Thyroid gland (tissue), 4 donors: ENCODE data around the gene UVSSA. TPM values are rescaled to one million over a fixed set of nuclear protein-coding genes. Genes with fewer than 3 reads are reported as not detected.

ENCODE experiments used
- DNase-seq, 2 donors: peaks; one replicate each; pipeline ENCODE4 v3.0.0-alpha.2; 2019
- H3K27ac ChIP-seq, 3 donors: fragments of 200-600 bp; sonication (generic); 1 replicate in 2 of 3; 2 replicates in 1 of 3; pipeline ENCODE4 v1.5.1; 2016 to 2019; ENCODE audit warnings: mild to moderate bottlenecking in 1 of 3, moderate library complexity in 1 of 3
- H3K27me3 ChIP-seq: fragments of 200-600 bp; sonication (generic); one replicate; pipeline ENCODE4 v1.5.1; 2019
- H3K36me3 ChIP-seq, 2 donors: fragments of 200-600 bp; sonication (generic); one replicate each; pipeline ENCODE4 v1.5.1; 2016 to 2019
- H3K4me1 ChIP-seq, 2 donors: fragments of 200-600 bp; sonication (generic); one replicate each; pipeline ENCODE4 v1.5.1; 2017 to 2019
- H3K4me3 ChIP-seq, 3 donors: fragments of 200-600 bp; sonication (generic); replicated peaks in 1 of 3; 1 replicate in 2 of 3; 2 replicates in 1 of 3; pipeline ENCODE4 v1.5.1; 2016; ENCODE audit warnings: mild to moderate bottlenecking in 1 of 3
- H3K9me3 ChIP-seq: fragments of 200-600 bp; sonication (generic); one replicate; pipeline ENCODE4 v1.5.1; 2017
- CTCF ChIP-seq, 6 experiments: fragments of 200-600 bp in 3 of 6; fragments of 450-650 bp in 3 of 6; sonication (generic) in 3 of 6; IDR thresholded peaks; one replicate each; pipeline ENCODE4 v1.5.1; 2016 to 2019; ENCODE audit warnings: antibody characterized with exemption in 6 of 6, mild to moderate bottlenecking in 2 of 6, inconsistent platforms in 1 of 6, moderate library complexity in 1 of 6
- POLR2A ChIP-seq, 2 donors: fragments of 450-650 bp; IDR thresholded peaks; one replicate each; pipeline ENCODE4 v1.6.1; 2017; ENCODE audit warnings: antibody characterized with exemption in 2 of 2, mild to moderate bottlenecking in 2 of 2, moderate library complexity in 1 of 2
- WGBS, 2 donors: methylation state at CpG; one replicate each; pipeline ENCODE4 v1.1.5; 2017; 5-methylcytosine and 5-hydroxymethylcytosine counted together
- intact Hi-C: fragments of 100-400 bp; cut with DNase I; formaldehyde crosslinking; loops from one replicate; pipeline ENCODE4 v1.15.1; 2023
- total RNA-seq, 4 donors: library from RNA; depleted of rRNA; stranded (reverse); fragments of >200 nt; gene quantifications; one replicate each; pipeline ENCODE4 v1.2.3, GENCODE V29; 2016

Gene UVSSA
- total RNA-seq, 4 donors from 2014 or later, result 16.7 to 38.7 (median 27.7) TPM

DNA sequence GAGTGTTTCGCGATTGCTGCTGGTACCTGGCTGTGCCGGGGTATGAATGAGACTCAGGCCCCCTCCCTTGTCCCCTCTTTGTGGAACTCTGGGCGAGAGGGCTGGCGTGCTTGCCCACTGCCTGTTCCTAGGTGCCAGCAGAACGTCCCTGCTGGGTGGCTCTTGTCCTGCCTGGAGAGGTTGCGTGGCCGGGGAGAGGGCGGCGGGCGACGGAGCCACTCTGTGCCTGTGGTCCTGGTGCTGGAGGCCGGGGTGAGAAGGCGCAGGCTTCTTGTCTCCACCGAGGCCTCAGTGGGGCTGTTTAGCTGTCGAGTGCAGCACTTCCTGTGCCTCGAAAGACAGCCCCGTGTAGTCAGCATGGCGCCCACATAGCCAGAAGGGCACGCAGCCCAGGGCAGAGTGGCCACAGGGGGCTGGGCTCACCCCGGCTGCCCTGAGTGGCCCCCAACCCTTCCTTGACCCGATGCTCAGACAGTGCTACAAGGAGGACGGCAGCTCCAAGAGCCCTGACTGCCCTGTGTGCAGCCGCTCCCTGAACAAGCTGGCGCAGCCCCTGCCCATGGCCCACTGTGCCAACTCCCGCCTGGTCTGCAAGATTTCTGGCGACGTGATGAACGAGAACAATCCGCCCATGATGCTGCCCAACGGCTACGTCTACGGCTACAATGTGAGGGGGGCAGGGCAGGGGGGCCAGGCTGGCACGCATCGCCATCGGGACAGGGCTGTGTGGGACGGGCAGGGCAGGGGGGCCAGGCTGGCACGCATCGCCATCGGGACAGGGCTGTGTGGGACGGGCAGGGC is 8.9 kb upstream of the UVSSA start:
- WGBS, 2 donors, result 96 to 98% methylated on average over 6 to 24 of the region's 41 CpGs
- Histone ChIP-seq H3K9me3 (no peaks in the 10 kb centered on the region), H3K36me3 (peaks cover 41 to 54% of the 10 kb centered on the region in 2 donors), H3K27ac (no peak overlapping the region), H3K4me3 (no peak overlapping the region), H3K4me1 (no peaks in the 10 kb centered on the region), H3K27me3 (no peaks in the 10 kb centered on the region)
- TF ChIP-seq POLR2A (IDR thresholded peaks at IDR 0.05) (no peak), CTCF (IDR thresholded peaks at IDR 0.05) (no peak)
- no peak for DNase-seq
- intact Hi-C loops, result no loop called here

DNA sequence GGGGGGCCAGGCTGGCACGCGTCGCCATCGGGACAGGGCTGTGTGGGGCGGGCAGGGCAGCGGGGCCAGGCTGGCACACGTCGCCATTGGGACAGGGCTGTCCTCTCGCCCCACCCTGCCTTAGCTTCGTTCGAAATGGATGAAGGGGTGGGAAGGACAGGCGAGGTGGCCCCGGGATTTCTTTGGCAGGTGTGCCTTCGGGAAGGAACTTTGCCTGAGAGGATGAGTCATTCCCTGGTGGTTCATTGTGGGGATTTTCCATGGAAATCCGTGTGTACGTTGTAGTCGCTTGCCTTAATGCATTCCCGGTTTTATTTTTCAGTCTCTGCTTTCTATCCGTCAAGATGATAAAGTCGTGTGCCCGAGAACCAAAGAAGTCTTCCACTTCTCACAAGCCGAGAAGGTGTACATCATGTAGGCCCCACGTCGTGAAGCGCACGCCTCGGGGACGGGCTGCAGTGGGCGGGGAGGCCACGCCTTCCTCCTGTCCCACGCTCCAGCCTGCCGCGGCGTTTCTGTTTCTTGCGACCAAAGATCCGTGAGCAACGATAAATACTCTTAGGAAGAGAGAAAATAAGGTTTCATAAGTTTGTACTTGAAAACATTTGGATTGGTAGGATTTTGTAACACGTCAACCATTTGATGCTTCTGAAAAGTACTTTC is 8.1 kb upstream of the UVSSA start:
- peaks cover 41 to 51% of the 10 kb centered on the region in 2 donors for H3K36me3 ChIP-seq
- WGBS, 2 donors, result 96% methylated on average over 34 to 37 of the region's 38 CpGs
- intact Hi-C loops, result no loop called here
- no peak for DNase-seq
- no peaks in the 10 kb centered on the region for H3K4me1 ChIP-seq
- H3K27ac ChIP-seq, result no peak overlapping the region
- H3K4me3 ChIP-seq, result no peak overlapping the region
- TF ChIP-seq POLR2A (IDR thresholded peaks at IDR 0.05) (no peak), CTCF (IDR thresholded peaks at IDR 0.05) (no peak)
- no peaks in the 10 kb centered on the region for H3K9me3 ChIP-seq
- no peaks in the 10 kb centered on the region for H3K27me3 ChIP-seq

DNA sequence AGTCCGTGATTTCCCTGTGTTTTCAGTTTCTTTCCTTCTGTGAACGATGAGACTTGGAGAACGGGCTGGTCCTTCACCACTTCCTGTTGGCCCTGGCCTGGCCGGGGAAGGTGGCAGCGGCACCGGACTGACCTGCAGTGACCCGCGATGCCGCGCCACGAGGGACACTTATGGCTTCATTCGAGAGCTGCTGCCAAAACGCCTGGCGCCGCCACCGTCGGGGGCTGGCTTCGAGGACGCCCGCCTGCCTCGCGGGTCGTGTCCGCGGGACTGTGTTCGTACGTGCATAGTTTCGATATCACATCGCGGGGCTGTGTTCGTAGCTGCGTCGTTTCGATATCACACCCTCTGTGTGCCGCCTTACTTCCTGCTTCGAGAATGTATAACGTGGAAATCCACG is 7.5 kb upstream of the UVSSA start:
- H3K9me3 ChIP-seq, result no peaks in the 10 kb centered on the region
- H3K27ac ChIP-seq, result no peak overlapping the region
- intact Hi-C loops, result no loop called here
- TF ChIP-seq CTCF (IDR thresholded peaks at IDR 0.05) (no peak), POLR2A (IDR thresholded peaks at IDR 0.05) (no peak)
- H3K36me3 ChIP-seq, result peaks cover 41 to 49% of the 10 kb centered on the region in 2 donors
- DNase-seq, result no peak
- no peaks in the 10 kb centered on the region for H3K4me1 ChIP-seq
- no peaks in the 10 kb centered on the region for H3K27me3 ChIP-seq
- WGBS, 2 donors, result 97 to 98% methylated on average over 38 of the region's 38 CpGs
- no peak overlapping the region for H3K4me3 ChIP-seq

DNA sequence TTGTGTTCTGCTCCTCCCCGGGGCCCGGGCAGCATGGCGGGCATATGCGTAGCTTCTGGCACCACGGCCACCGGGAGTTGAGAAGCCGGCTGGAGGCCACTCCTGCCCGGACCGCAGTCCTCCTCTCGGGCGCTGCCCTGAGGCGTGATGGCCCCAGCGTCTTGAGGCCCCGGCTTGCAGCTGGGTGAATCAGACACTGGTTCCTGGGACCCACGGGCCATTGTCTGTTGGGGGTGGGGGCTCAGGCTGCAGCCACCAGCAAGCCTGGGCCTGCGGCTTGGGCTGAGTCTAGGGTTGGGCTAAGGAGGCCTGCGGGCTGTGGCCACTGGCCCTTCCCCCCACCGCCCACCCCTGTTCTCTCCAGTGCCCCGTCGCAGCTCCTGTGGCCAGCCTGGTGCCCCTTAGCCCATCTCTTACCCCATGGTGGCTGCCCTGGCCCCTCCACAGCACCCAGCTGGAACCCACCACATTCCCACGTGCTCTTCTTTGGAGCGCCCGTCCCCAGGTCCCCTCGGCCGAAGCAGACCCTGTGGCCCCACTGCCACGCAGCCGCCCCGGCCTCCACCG is 6.7 kb upstream of the UVSSA start:
- peaks cover 41 to 48% of the 10 kb centered on the region in 2 donors for H3K36me3 ChIP-seq

More for the DNA sequence above, 6.7 kb upstream of the UVSSA start:
- no peaks in the 10 kb centered on the region for H3K4me1 ChIP-seq
- WGBS, 2 donors, result 85 to 97% methylated on average over 23 to 28 of the region's 29 CpGs
- DNase-seq, result no peak
- no peak overlapping the region for H3K4me3 ChIP-seq
- H3K9me3 ChIP-seq, result no peaks in the 10 kb centered on the region
- TF ChIP-seq CTCF (IDR thresholded peaks at IDR 0.05), result no peak
- no peak for TF ChIP-seq POLR2A (IDR thresholded peaks at IDR 0.05)
- no peaks in the 10 kb centered on the region for H3K27me3 ChIP-seq
- intact Hi-C loops, result loop anchor here (10.0 kb wide), 2 partner anchors 55 to 325 kb away; partner anchors contain the start of genes FGFRL1 and MAEA
- H3K27ac ChIP-seq, result no peak overlapping the region
